Measurements from ENCODE around the gene RAB21.

DNA sequence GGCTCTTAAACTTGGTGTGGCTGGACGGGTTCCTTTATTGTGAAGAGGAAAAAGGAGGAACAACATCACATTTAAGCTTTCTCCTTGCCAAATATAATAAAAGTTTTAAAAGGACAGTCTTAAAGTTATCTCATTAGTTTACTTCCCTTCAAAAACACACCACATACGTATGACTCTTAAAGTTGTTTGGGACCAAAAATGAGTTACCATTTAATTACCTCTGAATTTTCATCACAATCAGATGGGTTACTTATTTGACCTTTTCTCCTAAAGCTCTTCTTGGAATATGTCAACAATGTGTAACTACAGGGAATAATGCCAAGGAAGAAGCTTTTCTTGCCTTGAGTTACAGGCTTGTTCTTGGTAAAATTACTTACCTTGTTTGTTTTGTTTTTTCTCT lies 16.4 kb downstream of the RAB21 start:
- TF ChIP-seq POLR2A (IDR thresholded peaks at IDR 0.05) (no peak), EP300 (IDR thresholded peaks at IDR 0.05) (no peak)
